Vein endothelial cell (primary cell): Measurements from ENCODE around the gene CLDN6. TPM values are rescaled to one million over a fixed set of nuclear protein-coding genes. Genes with fewer than 3 reads are reported as not detected.

Source experiments
- small RNA-seq: library from RNA; depleted of rRNA; stranded (forward); fragments of <200 nt; gene quantifications from one replicate; pipeline ENCODE3, GENCODE V24; 2012
- total RNA-seq: library from RNA; depleted of rRNA; stranded (reverse); fragments of >200 nt; gene quantifications from 2 replicates; pipeline ENCODE4 v1.2.3, GENCODE V29; 2012

CLDN6 gene
- under 0.01 TPM in 1 of 2 replicates, not detected in the other for total RNA-seq

DNA sequence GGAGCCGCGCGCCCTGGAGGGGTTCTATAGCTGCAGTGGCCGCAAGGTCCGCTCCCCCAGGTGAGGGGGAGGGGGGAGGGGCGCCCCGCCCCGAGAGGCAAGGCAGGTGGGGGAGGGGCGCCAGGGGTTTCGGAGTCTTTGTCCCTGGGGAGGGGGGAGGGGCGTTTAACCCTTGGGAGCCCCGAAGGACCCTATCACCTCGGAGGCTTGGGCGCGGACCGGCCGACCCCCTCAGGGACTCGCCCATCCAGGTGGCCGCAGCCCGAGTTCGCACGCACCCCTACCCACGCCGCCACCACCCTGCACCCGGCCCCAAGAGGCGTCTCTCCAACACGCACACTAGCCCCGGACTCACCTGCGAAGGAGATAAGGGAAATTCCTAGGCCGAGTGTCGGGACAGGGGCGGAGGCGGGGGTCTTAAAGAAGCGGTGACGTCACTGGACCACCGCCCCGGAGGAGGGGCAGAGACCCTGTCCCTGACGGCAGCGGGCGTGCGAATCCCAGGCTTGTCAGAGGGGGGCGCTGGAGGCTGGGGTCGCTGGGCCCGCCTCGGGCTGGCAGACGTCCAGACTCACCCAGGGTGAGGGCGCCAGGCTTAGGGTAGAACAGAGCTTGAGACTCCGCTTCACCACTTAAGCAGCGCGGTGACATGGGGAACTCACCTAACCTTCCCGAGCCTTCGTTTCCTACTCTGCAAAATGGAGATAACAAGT lies at the start of gene CLDN6:
CLDN6 (minus strand) TSS at position 390 of the 713 bp plus-strand sequence. CDS start 2,162 bp downstream, outside the sequence.

DNA sequence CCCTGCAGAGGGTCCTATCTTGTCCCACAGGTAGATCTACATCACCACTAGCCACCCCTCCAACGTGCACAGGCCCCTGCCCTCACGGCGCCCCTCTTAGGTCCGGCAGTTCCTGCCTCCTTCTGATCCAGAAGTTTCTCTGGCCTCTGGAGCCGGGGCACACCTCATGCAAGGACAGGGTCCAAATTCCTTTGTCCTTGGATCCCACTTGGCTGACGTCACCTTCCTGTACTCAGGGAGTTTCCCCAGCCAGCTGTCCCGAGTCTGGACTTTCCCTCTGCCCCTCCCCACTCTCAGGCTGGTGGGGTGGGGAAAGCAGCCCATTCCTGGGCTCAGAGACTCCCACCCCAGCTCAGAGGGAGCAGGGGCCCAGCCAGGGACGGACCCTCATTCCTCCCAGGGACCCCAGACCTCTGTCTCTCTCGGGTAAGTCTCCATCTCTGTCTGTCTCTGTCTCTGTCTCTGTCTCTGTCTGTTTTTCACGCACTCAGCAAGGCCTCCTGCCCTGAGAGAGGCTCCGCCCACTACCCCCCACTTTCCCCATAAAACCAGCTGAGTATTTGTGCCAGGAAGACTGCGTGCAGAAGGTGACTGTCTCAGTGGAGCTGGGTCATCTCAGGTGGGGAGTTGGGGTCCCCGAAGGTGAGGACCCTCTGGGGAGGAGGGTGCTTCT lies 47.2 kb upstream of the CLDN6 start, which contains the start of gene IL32:
IL32 (plus strand) TSS at position 572 of the 673 bp plus-strand sequence. CDS start 172 bp downstream, outside the sequence.

DNA sequence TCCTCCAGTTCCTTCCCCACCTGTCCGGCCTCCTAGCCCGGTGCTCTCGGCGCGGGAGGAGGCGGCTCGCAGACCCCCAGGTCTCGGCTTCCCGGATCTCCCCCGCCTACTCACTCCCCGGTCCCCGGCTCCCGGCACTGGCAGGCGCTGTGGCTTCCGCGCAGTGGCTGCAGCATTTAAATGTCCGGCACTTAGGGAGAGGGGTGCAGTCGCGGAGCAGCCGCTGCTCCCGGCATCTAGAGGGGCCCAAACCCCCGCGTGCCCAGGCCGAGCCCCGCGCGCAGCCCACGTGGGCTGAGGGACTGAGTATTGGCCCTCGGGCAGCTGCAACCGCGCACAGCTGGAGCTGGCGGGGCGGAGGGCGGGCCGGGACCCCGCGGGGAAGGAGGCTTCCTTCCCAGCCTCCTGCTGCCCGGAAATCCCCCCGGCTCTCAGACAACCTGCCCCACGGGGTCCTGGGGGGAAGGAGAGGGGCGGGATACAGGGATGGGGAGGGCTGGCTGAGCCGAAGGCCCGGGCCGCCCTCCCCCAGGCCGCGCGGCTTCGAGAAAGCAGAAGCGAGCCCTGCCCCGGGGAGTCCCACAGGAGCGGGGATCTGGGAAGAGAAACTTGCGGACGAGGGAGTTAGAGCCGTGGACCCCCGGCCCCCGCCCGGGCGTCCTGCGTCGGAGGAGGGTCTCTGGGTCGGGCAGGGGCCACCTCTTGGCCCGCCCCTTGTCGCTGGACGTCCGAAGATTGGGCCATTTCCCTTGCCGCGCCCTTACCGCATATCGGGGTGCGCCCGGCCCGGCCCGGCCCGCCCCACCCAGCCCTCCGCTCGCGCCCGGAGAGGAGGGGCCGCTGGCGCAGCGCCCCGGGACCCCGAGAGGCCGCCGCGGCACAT lies 28.0 kb upstream of the CLDN6 start, which contains the start of gene MMP25:
MMP25 (plus strand) TSS at position 804 of the 883 bp plus-strand sequence. CDS start 357 bp downstream, outside the sequence.

GRCh38 chr16:3036726-3037315 lies 18.8 kb upstream of the CLDN6 start, which contains the start of gene BICDL2:
Gene BICDL2 (minus strand): TSS chr16:3036944. CDS start chr16:3035496, 1,448 bp downstream.

GRCh38 chr16:3023669-3024478 lies 5.9 kb upstream of the CLDN6 start, which contains the start of the genes HCFC1R1 and THOC6:
Gene HCFC1R1 (minus strand): TSS chr16:3023942. CDS start chr16:3023941, 1 bp downstream.
Gene THOC6 (plus strand): TSS chr16:3024035. CDS start chr16:3024327, 292 bp downstream.

GRCh38 chr16:3020247-3020603 lies 2.2 kb upstream of the CLDN6 start, which contains the start of gene TNFRSF12A:
Gene TNFRSF12A (plus strand): TSS chr16:3020368. CDS start chr16:3020398, 30 bp downstream.

GRCh38 chr16:3012828-3013420 lies 5.1 kb downstream of the CLDN6 start, which contains the start of gene CLDN9:
Gene CLDN9 (plus strand): TSS chr16:3012923. CDS start chr16:3013363, 440 bp downstream.

GRCh38 chr16:2980227-2981176 lies 37.5 kb downstream of the CLDN6 start, which contains the start of gene PKMYT1:
Gene PKMYT1 (minus strand): TSS chr16:2980446. CDS start chr16:2979657, 789 bp downstream.

GRCh38 chr16:2968738-2969544 lies 49.0 kb downstream of the CLDN6 start, which contains the start of gene PAQR4:
Gene PAQR4 (plus strand): TSS chr16:2969348. CDS start chr16:2969675, 327 bp downstream.

Small RNA genes within 50 kb of the gene (small RNA-seq; reads per million reads assigned to genes)
- not detected for gene LINC00514

Other genes starting within 250 kb of the CLDN6 start
- 231 and 236 TPM in 2 replicates for gene ELOB, start 240.9 kb downstream of the CLDN6 start, total RNA-seq
- gene PRSS33, start 230.6 kb downstream of the CLDN6 start, total RNA-seq, result not detected in 2 replicates
- gene PRSS41, start 219.7 kb downstream of the CLDN6 start, total RNA-seq, result not detected in 2 replicates
- 0.33 and 1.2 TPM in 2 replicates for gene PRSS21, start 200.9 kb downstream of the CLDN6 start, total RNA-seq
- 0.33 TPM in 1 of 2 replicates, not detected in the other for gene ZG16B, start 187.9 kb downstream of the CLDN6 start, total RNA-seq
- gene PRSS22, start 160.0 kb downstream of the CLDN6 start, total RNA-seq, result not detected in 2 replicates
- gene FLYWCH2, start 135.0 kb downstream of the CLDN6 start, total RNA-seq, result 44.9 and 49.0 TPM in 2 replicates
- gene FLYWCH1, start 106.3 kb downstream of the CLDN6 start, total RNA-seq, result 26.0 and 37.6 TPM in 2 replicates
- not detected in 2 replicates for gene KREMEN2, start 53.9 kb downstream of the CLDN6 start, total RNA-seq
- gene PAQR4, start 48.8 kb downstream of the CLDN6 start, total RNA-seq, result 11.8 and 13.9 TPM in 2 replicates
- gene PKMYT1, start 37.7 kb downstream of the CLDN6 start, total RNA-seq, result 9.6 and 11.4 TPM in 2 replicates
- gene CLDN9, start 5.3 kb downstream of the CLDN6 start, total RNA-seq, result not detected in 2 replicates
- gene TNFRSF12A, start 2.2 kb upstream of the CLDN6 start, total RNA-seq, result 116 and 149 TPM in 2 replicates
- 6.8 and 19.9 TPM in 2 replicates for gene HCFC1R1, start 5.8 kb upstream of the CLDN6 start, total RNA-seq
- 24.8 and 35.3 TPM in 2 replicates for gene THOC6, start 5.9 kb upstream of the CLDN6 start, total RNA-seq
- not detected in 2 replicates for gene BICDL2, start 18.8 kb upstream of the CLDN6 start, total RNA-seq
- gene MMP25, start 28.4 kb upstream of the CLDN6 start, total RNA-seq, result under 0.01 and 0.10 TPM in 2 replicates
- gene IL32, start 47.5 kb upstream of the CLDN6 start, total RNA-seq, result 101 and 214 TPM in 2 replicates
- gene ZSCAN10, start 81.1 kb upstream of the CLDN6 start, total RNA-seq, result not detected in 2 replicates
- gene ZNF205, start 94.4 kb upstream of the CLDN6 start, total RNA-seq, result 21.4 and 35.3 TPM in 2 replicates
- 4.8 and 5.6 TPM in 2 replicates for gene ZNF213, start 116.8 kb upstream of the CLDN6 start, total RNA-seq
- 0.33 TPM in 1 of 2 replicates, not detected in the other for gene OR1F1, start 170.0 kb upstream of the CLDN6 start, total RNA-seq
- 12.7 and 13.5 TPM in 2 replicates for gene ZNF200, start 217.0 kb upstream of the CLDN6 start, total RNA-seq
- not detected in 2 replicates for gene MEFV, start 238.4 kb upstream of the CLDN6 start, total RNA-seq